22Rv1 (cell line): Measurements from ENCODE around the gene PARD3B.

ENCODE experiments used
- ZFX ChIP-seq: fragments of 450-650 bp; IDR thresholded peaks from 2 replicates; pipeline ENCODE4 v1.6.1; 2017; ENCODE audit warnings: antibody characterized with exemption, borderline replicate concordance
- TF ChIP-seq, protein P1 (sequence below): fragments of 450-650 bp; IDR thresholded peaks from 2 replicates; pipeline ENCODE4 v1.5.1; 2017; ENCODE audit warnings: mild to moderate bottlenecking

GRCh38 chr2:205500065-205500464 lies 954.8 kb downstream of the PARD3B start:
- TF ChIP-seq, protein P1, sequence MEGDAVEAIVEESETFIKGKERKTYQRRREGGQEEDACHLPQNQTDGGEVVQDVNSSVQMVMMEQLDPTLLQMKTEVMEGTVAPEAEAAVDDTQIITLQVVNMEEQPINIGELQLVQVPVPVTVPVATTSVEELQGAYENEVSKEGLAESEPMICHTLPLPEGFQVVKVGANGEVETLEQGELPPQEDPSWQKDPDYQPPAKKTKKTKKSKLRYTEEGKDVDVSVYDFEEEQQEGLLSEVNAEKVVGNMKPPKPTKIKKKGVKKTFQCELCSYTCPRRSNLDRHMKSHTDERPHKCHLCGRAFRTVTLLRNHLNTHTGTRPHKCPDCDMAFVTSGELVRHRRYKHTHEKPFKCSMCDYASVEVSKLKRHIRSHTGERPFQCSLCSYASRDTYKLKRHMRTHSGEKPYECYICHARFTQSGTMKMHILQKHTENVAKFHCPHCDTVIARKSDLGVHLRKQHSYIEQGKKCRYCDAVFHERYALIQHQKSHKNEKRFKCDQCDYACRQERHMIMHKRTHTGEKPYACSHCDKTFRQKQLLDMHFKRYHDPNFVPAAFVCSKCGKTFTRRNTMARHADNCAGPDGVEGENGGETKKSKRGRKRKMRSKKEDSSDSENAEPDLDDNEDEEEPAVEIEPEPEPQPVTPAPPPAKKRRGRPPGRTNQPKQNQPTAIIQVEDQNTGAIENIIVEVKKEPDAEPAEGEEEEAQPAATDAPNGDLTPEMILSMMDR = no peak
- no peak for TF ChIP-seq ZFX
